GM10266 (cell line): ENCODE results near the gene RAI14.

Experiments
- DNase-seq: peaks from one replicate; pipeline ENCODE4 v3.0.0; 2012; ENCODE audit errors: extremely low spot score
- CTCF ChIP-seq: IDR thresholded peaks from 2 replicates; pipeline ENCODE4 v1.5.1; 2012; ENCODE audit warnings: mild to moderate bottlenecking, low read depth; ENCODE audit not compliant: control insufficient read depth, insufficient read depth; ENCODE audit errors: missing control alignments

The RAI14 gene

GRCh38 chr5:34616651-34617050 is 39.5 kb upstream of the RAI14 start:
- no peak for DNase-seq
- TF ChIP-seq CTCF = no peak

- no peak for TF ChIP-seq CTCF
- no peak for DNase-seq
Measured at GRCh38 chr5:34618371-34619065, 37.6 kb upstream of the RAI14 start.

GRCh38 chr5:34620185-34620584 is 35.9 kb upstream of the RAI14 start:
- DNase-seq = no peak
- no peak for TF ChIP-seq CTCF

- no peak for DNase-seq
- no peak for TF ChIP-seq CTCF
Measured at GRCh38 chr5:34621277-34622097, 34.6 kb upstream of the RAI14 start.

GRCh38 chr5:34622098-34622400 is 34.1 kb upstream of the RAI14 start:
- TF ChIP-seq CTCF = no peak
- no peak for DNase-seq

GRCh38 chr5:34624691-34625090 is 31.4 kb upstream of the RAI14 start:
- DNase-seq = no peak
- TF ChIP-seq CTCF = no peak

- DNase-seq = no peak
- no peak for TF ChIP-seq CTCF
Measured at GRCh38 chr5:34625246-34625645, 30.9 kb upstream of the RAI14 start.
